HepG2 (cell line): Measurements from ENCODE around the gene AMOT.

ENCODE experiments used
- HNRNPH1 ChIP-seq: fragments of 200-400 bp; formaldehyde crosslinking; optimal IDR thresholded peaks from 2 replicates; pipeline ENCODE3; 2017; ENCODE audit warnings: mild to moderate bottlenecking, low read depth, low read length
- IRF9 ChIP-seq: sonication (generic); formaldehyde crosslinking; IDR thresholded peaks from 2 replicates; pipeline ENCODE4 v1.8.0; 2022; ENCODE audit warnings: missing genetic modification reagents, mild to moderate bottlenecking, borderline replicate concordance
- JUND ChIP-seq: sonication (generic); formaldehyde crosslinking; IDR thresholded peaks from 2 replicates; pipeline ENCODE4 v1.8.0; 2022; ENCODE audit warnings: mild to moderate bottlenecking, missing genetic modification reagents
- RERE ChIP-seq: IDR thresholded peaks from 2 replicates; pipeline ENCODE4 v1.6.1; 2016; ENCODE audit warnings: low read depth, missing genetic modification reagents, missing compliant biosample characterization
- ZBTB42 ChIP-seq: sonication (generic); formaldehyde crosslinking; IDR thresholded peaks from 2 replicates; pipeline ENCODE4 v1.5.0; 2020; ENCODE audit warnings: mild to moderate bottlenecking, missing genetic modification reagents
- ZNF563 ChIP-seq: sonication (generic); formaldehyde crosslinking; IDR thresholded peaks from 2 replicates; pipeline ENCODE4 v1.8.0; 2022; ENCODE audit warnings: mild to moderate bottlenecking, moderate library complexity, missing genetic modification reagents

GRCh38 chrX:112774142-112774541 is 66.5 kb downstream of the AMOT start:
- TF ChIP-seq JUND (CRISPR knock-in tag) (no peak), ZNF563 (no peak), ZBTB42 (CRISPR knock-in tag) (no peak), HNRNPH1 (no peak), RERE (no peak), IRF9 (CRISPR knock-in tag) (no peak)
